SK-N-MC (cell line): ENCODE data around the gene TBC1D22B.
A peak's percentile ranks its signal among the peaks of the same experiment; 100 is the strongest.

Source experiments
- DNase-seq: peaks from one replicate; pipeline ENCODE4 v3.0.0-alpha.2; 2011; ENCODE audit warnings: low read depth, low spot score
- H3K27ac ChIP-seq: fragments of 200-600 bp; sonication (generic); 2 replicates; pipeline ENCODE4 v1.5.1; 2016; ENCODE audit warnings: mixed run types
- H3K36me3 ChIP-seq: fragments of 200-600 bp; sonication (generic); 2 replicates; pipeline ENCODE4 v1.6.1; 2017; ENCODE audit warnings: antibody characterized with exemption, low read length, mixed read lengths; ENCODE audit not compliant: insufficient read depth
- H3K4me3 ChIP-seq: fragments of 200-600 bp; sonication (generic); 2 replicates; pipeline ENCODE4 v1.5.1; 2016
- H3K9ac ChIP-seq: fragments of 200-600 bp; sonication (generic); 2 replicates; pipeline ENCODE4 v1.8.0; 2017; ENCODE audit warnings: mixed run types, mixed read lengths; ENCODE audit not compliant: insufficient read length
- H3K9me3 ChIP-seq: fragments of 200-600 bp; sonication (generic); 2 replicates; pipeline ENCODE4 v1.6.1; 2017; ENCODE audit warnings: low read depth, mild to moderate bottlenecking, antibody characterized with exemption, low read length, moderate library complexity, mixed read lengths
- EZH2 ChIP-seq: fragments of 200-600 bp; sonication (generic); IDR thresholded peaks from one replicate; pipeline ENCODE4 v1.6.1; 2017; ENCODE audit warnings: antibody characterized with exemption
- FOXP2 ChIP-seq: optimal IDR thresholded peaks from 2 replicates; pipeline ENCODE3; 2011; ENCODE audit warnings: mild to moderate bottlenecking, moderate library complexity; ENCODE audit not compliant: insufficient read depth; ENCODE audit errors: extremely low read length, control extremely low read depth
- POLR2AphosphoS5 ChIP-seq: IDR thresholded peaks from 2 replicates; pipeline ENCODE4 v1.6.1; 2012; ENCODE audit warnings: mild to moderate bottlenecking, low read depth, low read length, borderline replicate concordance

The TBC1D22B gene

DNA sequence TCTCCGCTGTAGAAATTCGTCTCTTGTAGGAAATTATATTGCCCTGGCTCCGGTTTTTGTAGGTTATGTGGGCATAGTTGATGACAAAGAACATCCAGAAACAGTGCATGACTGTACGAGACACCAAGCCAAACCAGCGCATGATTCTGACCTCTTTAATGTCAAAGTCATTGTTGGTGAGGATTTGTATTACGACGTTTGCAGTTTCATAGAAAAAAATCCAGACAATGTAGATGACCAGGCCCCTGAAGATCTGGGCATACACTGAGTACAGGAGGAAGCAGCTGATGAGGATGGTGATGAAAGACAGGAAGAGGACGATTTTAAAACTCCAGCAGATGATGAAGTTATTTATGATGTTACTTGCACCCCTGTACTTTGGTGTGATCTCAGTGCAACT is 39.1 kb upstream of the TBC1D22B start:
- DNase-seq: no peak
- Histone ChIP-seq H3K9ac (no peak overlapping the region), H3K36me3 (no peaks in the 10 kb centered on the region), H3K4me3 (no peak overlapping the region), H3K9me3 (no peaks in the 10 kb centered on the region; the same call in 1 of the 2 replicates), H3K27ac (no peak overlapping the region)
- TF ChIP-seq EZH2 (no peak), POLR2AphosphoS5 (no peak), FOXP2 (no peak)

DNA sequence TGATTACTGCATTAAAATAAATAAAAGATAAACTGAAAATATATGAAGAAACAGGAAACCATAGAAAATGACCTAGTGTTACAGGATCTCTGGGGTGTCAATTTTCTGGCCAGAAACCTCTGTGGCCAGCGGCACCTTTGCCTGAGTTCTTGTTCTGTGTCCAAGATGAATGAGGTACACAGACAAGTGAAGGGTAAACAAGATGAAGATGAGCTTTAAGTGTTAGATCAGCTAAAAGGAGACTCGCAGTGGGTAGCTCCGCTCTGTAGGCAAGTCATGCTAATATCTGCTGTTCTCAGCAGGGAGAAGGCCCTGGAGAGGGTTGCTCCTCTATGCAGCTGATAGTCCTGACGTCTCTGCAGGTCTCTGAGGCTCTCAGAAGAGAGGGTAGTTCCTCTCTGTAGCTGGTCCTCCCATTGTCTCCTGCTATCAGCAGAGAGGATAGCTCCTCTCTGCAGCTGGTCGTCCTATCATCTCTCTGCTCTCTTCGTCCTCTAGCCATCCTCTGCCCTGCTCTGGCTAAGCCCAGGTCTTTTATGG is 35.9 kb upstream of the TBC1D22B start:
- peak overlapping the region; percentile 49; the same call in 1 of the 2 replicates for H3K27ac ChIP-seq
- no peak for TF ChIP-seq FOXP2
- H3K4me3 ChIP-seq: peak overlapping the region; percentile 81
- H3K36me3 ChIP-seq: no peaks in the 10 kb centered on the region
- peak overlapping the region; percentile 23 for H3K9ac ChIP-seq
- H3K9me3 ChIP-seq: no peaks in the 10 kb centered on the region; the same call in 1 of the 2 replicates
- DNase-seq: no peak

DNA sequence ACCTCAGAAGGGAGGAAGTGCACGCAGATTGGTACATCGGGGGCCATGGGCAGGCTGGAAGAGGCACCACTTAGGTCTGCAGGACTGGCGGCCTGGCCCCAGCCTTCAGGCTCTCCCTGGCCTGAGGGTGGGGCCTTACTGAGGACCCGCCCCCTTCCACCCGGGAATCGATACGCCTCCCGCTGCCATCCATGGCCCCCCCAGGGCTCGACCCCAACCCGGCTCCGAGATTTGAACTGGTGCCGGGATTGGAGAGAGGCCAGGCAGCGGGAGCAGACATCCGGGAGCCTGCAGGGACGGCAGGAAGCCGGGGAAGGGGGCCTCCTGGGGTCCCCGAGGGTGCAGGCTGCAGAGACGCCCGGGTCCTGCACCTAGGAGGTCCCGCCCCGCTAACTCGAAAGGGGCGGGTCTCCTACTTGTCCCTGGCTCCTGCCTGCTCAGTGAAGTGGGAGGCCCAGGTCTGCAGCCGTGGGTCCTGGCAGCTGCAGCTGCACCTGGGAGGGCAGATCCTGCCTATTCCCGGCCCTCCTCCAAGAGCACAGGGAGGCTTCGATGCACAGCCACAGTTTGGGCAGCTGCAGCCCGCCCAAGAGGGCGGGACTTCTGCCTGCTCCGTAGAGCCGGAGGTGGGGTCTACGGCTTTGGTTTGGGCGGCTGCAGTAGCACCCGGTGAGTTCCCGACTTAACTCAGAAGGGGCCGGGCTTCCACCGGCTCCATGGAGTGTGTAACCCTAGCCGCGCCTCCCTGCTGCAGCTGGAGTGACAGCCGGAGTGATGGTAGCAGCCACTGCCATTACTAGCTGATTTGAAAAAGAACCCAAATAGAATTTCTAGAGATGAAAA is 35.2 kb upstream of the TBC1D22B start:
- no peaks in the 10 kb centered on the region for H3K36me3 ChIP-seq
- no peak for DNase-seq
- peak overlapping the region; percentile 23 for H3K9ac ChIP-seq
- H3K27ac ChIP-seq: peak overlapping the region; percentile 49; the same call in 1 of the 2 replicates
- TF ChIP-seq POLR2AphosphoS5 (peak; percentile 65), EZH2 (no peak)
- peak overlapping the region; percentile 81 for H3K4me3 ChIP-seq
- H3K9me3 ChIP-seq: no peaks in the 10 kb centered on the region; the same call in 1 of the 2 replicates

DNA sequence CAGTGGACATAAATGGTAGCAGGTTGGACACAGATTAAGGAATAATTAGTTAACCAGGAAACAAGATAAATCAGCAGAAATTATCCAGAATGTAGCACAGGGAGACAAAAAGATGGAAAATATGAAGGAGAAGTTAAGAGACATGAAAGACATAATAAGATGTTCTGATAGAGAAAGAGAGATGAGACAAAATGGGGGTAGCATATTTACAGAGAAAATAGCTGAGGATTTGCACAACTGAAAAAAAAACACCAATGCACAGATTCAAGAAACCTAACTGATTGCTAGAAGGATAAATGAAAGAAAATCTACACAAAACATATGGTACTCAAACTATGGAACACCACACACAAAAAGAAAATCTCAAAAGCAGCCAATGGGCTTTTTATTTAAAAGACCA is 34.6 kb upstream of the TBC1D22B start:
- Histone ChIP-seq H3K4me3 (peak overlapping the region; percentile 81), H3K27ac (0 out of 2 replicates have a peak overlapping the region, but pooled peaks have one; percentile 1), H3K9ac (no peak overlapping the region)

DNA sequence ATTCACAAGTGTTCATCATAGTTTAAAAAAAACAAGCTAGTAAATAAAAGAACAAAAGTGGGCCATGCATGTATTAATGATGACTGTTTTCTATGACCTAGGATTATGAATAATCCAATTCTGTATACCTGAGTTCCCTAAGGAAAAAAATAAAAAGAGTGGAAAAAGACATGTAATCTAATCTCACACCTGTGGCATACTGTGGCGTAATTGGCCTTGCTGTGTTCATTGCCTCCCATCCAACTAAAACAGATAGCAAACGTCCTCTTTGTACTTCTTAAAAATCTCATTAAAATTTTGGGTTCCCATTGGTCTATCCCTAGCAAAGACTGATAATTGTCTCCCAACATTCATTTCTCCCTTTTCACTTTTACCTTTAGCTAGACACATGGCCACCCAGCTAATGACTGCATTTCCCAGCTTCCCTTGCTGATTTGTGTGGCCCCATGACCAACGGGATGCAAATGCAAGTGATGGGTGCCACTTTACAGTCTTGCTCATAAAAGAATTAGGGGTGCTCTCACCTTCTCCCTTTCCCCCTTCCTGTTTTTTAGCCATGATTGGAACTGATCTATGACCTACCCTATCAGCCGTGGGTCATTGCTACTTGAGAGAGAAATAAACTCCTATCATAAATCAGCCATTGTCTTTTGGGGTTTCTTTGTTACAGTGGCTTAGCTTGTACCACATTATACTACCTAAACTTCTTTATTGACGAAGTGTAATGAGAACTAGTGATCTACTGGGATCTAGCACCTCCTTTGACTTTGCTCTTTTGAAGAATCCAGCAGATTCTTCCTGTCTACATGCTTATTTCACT is 32.0 kb upstream of the TBC1D22B start:
- Histone ChIP-seq H3K9ac (no peak overlapping the region), H3K9me3 (no peaks in the 10 kb centered on the region), H3K4me3 (no peak overlapping the region), H3K36me3 (no peaks in the 10 kb centered on the region), H3K27ac (no peak overlapping the region)
- TF ChIP-seq EZH2: no peak
- no peak for TF ChIP-seq POLR2AphosphoS5
- TF ChIP-seq FOXP2: no peak
- DNase-seq: no peak

More for the DNA sequence above, 34.6 kb upstream of the TBC1D22B start:
- Histone ChIP-seq H3K9me3 (no peaks in the 10 kb centered on the region; the same call in 1 of the 2 replicates), H3K36me3 (no peaks in the 10 kb centered on the region)
- TF ChIP-seq FOXP2: no peak
- DNase-seq: no peak

DNA sequence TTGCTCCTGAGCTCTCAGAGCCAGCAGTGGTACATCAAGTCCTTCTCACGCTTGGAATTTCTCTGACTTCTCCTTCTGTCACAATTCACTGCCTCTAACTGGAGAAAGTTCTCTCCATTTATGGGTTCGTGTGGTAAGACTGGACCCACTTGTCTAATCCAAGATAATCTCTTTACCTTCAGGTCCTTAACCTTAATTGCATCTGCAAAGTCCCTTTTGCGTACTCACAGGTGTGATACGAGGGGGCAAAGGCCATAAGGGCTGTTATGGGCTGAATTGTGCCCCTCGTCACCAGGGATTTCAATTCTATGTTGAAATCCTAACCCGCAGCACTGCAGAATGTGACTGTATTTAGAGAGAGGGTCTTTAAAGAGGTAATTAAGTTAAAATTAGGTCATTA is 27.5 kb upstream of the TBC1D22B start:
- Histone ChIP-seq H3K4me3 (no peak overlapping the region), H3K36me3 (no peaks in the 10 kb centered on the region), H3K27ac (no peak overlapping the region), H3K9ac (no peak overlapping the region), H3K9me3 (no peaks in the 10 kb centered on the region)
- TF ChIP-seq POLR2AphosphoS5 (no peak), FOXP2 (no peak), EZH2 (no peak)
- no peak for DNase-seq

DNA sequence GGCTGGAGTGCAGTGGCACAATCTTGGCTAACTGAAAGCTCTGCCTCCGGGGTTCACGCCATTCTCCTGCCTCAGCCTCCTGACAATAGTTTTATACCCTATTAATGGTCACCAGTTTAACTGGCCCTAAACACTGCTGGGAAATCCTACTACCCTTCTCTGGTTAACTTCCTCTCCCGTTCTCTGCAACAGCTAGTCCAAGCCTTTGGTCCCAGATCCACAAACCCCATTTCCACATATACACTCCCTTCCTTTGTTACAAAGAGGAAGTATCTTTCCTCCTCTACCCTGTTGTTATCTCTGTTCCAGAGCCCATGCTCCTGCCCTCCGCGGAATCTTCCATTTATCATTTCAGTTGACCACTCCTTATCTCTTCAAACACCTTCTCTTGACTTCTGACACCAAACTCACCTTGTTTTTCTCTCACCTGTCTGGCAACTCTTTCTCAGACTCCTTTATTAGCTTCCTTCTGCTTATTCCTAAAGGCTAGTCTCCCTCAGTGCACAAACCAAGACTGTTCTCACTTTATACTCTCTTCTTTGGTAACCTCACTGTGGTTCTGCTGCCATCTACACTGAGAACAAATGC is 25.0 kb upstream of the TBC1D22B start:
- no peak for DNase-seq
- H3K27ac ChIP-seq: no peak overlapping the region

DNA sequence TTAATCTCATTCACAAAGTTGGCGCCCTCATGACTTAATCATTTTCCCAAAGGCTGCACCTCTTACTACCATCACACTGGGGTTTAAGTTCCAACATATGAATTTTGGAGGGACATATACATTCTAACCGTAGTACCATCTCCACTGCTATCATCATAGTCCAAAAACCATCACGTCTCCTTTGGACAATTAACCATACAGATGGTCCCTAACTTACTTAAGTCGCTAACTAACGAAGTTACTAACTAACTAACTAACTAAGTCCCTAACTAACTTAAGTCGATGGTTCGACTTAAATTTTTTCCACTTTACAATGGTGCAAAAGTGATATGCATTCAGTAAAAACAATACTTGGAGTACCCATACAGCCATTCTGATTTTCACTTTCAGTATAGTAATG is 24.0 kb upstream of the TBC1D22B start:
- Histone ChIP-seq H3K9ac (no peak overlapping the region), H3K36me3 (no peaks in the 10 kb centered on the region), H3K9me3 (no peaks in the 10 kb centered on the region), H3K4me3 (no peak overlapping the region), H3K27ac (no peak overlapping the region)
- TF ChIP-seq POLR2AphosphoS5: no peak
- TF ChIP-seq EZH2: no peak
- no peak for TF ChIP-seq FOXP2
- no peak for DNase-seq

More for the DNA sequence above, 25.0 kb upstream of the TBC1D22B start:
- no peak for TF ChIP-seq POLR2AphosphoS5
- TF ChIP-seq EZH2: no peak
- TF ChIP-seq FOXP2: no peak
- H3K36me3 ChIP-seq: no peaks in the 10 kb centered on the region
- H3K4me3 ChIP-seq: no peak overlapping the region
- H3K9me3 ChIP-seq: no peaks in the 10 kb centered on the region
- no peak overlapping the region for H3K9ac ChIP-seq
